K562 (cell line): ENCODE measurements around the gene SLC49A3. TPM values are rescaled to one million over a fixed set of nuclear protein-coding genes. Genes with fewer than 3 reads are reported as not detected.

Source experiments
- ATAC-seq: fragments of 200-7000 bp; cut with Tn5 transposase; 3 replicates; pipeline ENCODE4 v1.9.1; 2020; ENCODE audit warnings: moderate library complexity
- BruUV-seq: library from RNA; stranded (reverse); fragments of 400-500 nt; replicated peaks from 2 replicates; lab custom pipeline; 2021; lab: Mats Ljungman, UMichigan
- CTCF ChIA-PET: fragments of 300-600 bp; formaldehyde crosslinking; extraction: SDS; loops from one replicate; lab custom pipeline; 2021; ENCODE audit warnings: low intra/inter-chr PET ratio; lab: Yijun Ruan, JAX
- POLR2A ChIA-PET: fragments of 300-600, 350-650 bp; sonication (Branson Sonifier 250); formaldehyde crosslinking; extraction: SDS; loops from one replicate; lab custom pipeline; 2021; ENCODE audit warnings: antibody characterized with exemption, inconsistent platforms; lab: Yijun Ruan, JAX
- DNase-seq, 4 experiments: peaks; one replicate each; pipeline versions ENCODE4 v3.0.0 to v3.0.0-alpha.2; 2011 to 2018; ENCODE audit warnings: low spot score in 3 of 4, mixed read lengths in 3 of 4; ENCODE audit errors: extremely low read depth in 1 of 4
- FAIRE-seq: peaks from 2 replicates; lab custom pipeline; 2011; peaks lifted over from hg19 to GRCh38; lab: Jason Lieb, UNC
- H2AFZ ChIP-seq: 2 replicates; pipeline ENCODE4 v1.6.0; 2011; ENCODE audit warnings: low read depth, low read length, control low read depth, inconsistent platforms
- H3K27ac ChIP-seq: fragments of 200-600 bp; 3 replicates; pipeline ENCODE4 v1.8.0; 2011; ENCODE audit warnings: low read depth, mild to moderate bottlenecking, control low read depth, inconsistent platforms, low read length, moderate library complexity, mixed read lengths; ENCODE audit errors: extremely low read depth
- H3K27me3 ChIP-seq, 2 experiments: fragments of 300-600 bp in 1 of 2; 2 replicates in 1 of 2; 3 replicates in 1 of 2; pipeline versions ENCODE4 v1.6.0 to v1.8.0; 2011; ENCODE audit warnings: inconsistent platforms in 2 of 2, low read length in 2 of 2, mild to moderate bottlenecking in 1 of 2, mixed read lengths in 1 of 2, moderate library complexity in 1 of 2; ENCODE audit not compliant: control insufficient read depth in 2 of 2, insufficient read depth in 2 of 2
- H3K36me3 ChIP-seq: fragments of 300-600 bp; 3 replicates; pipeline ENCODE4 v1.8.0; 2011; ENCODE audit warnings: mild to moderate bottlenecking, low read length, inconsistent platforms; ENCODE audit not compliant: control insufficient read depth, insufficient read depth
- H3K4me1 ChIP-seq, 2 experiments: fragments of 200-600 bp in 1 of 2; replicated peaks in 1 of 2; 2 replicates in 1 of 2; 3 replicates in 1 of 2; pipeline versions ENCODE4 v1.5.1 to v1.8.0; 2011; ENCODE audit warnings: inconsistent platforms in 2 of 2, low read length in 2 of 2, mild to moderate bottlenecking in 1 of 2, mixed read lengths in 1 of 2, moderate library complexity in 1 of 2; ENCODE audit not compliant: control insufficient read depth in 2 of 2, insufficient read depth in 2 of 2
- H3K4me2 ChIP-seq: 2 replicates; pipeline ENCODE4 v1.6.1; 2011; ENCODE audit warnings: low read length, control low read depth, inconsistent platforms, mixed read lengths; ENCODE audit not compliant: insufficient read depth
- H3K4me3 ChIP-seq: fragments of 200-600 bp; sonication (generic), shearing (Covaris generic); 2 replicates; pipeline ENCODE4 v1.5.1; 2016; ENCODE audit warnings: control low read depth, inconsistent platforms
- H3K79me2 ChIP-seq: fragments of 200-600 bp; 3 replicates; pipeline ENCODE4 v1.8.0; 2011; ENCODE audit warnings: low read length, inconsistent platforms; ENCODE audit not compliant: control insufficient read depth, insufficient read depth
- H3K9ac ChIP-seq, 2 experiments: 2 replicates each; pipeline versions ENCODE4 v1.6.0 to v1.6.1; 2011; ENCODE audit warnings: low read depth in 2 of 2, low read length in 2 of 2, control low read depth in 1 of 2, inconsistent platforms in 1 of 2, mild to moderate bottlenecking in 1 of 2, mixed read lengths in 1 of 2; ENCODE audit not compliant: insufficient read depth in 1 of 2
- H3K9me1 ChIP-seq: one replicate; pipeline ENCODE4 v1.6.0; 2011; ENCODE audit warnings: inconsistent platforms, mild to moderate bottlenecking, low read length, moderate library complexity; ENCODE audit not compliant: control insufficient read depth, insufficient read depth
- H3K9me3 ChIP-seq: replicated peaks from 2 replicates; pipeline ENCODE4 v1.5.1; 2011; ENCODE audit warnings: low read depth, low read length, inconsistent platforms; ENCODE audit not compliant: control insufficient read depth, insufficient read depth
- H4K20me1 ChIP-seq: replicated peaks from 2 replicates; pipeline ENCODE4 v1.6.1; 2011; ENCODE audit warnings: low read length, inconsistent platforms, mixed read lengths; ENCODE audit not compliant: control insufficient read depth, insufficient read depth
- CHCHD3 ChIP-seq: fragments of 250-450 bp; sonication (Bioruptor Pico); IDR thresholded peaks from 2 replicates; pipeline ENCODE4 v2.1.2; 2022; ENCODE audit warnings: mild to moderate bottlenecking
- CREBBP ChIP-seq: IDR thresholded peaks from one replicate; pipeline ENCODE4 v1.6.1; 2012; ENCODE audit warnings: low read depth, mild to moderate bottlenecking, control low read depth, inconsistent platforms, low read length
- ETV1 ChIP-seq: fragments of 450-650 bp; conservative IDR thresholded peaks from 2 replicates; pipeline ENCODE4 v1.6.1; 2016; ENCODE audit warnings: missing genetic modification characterization, control low read depth, low read depth, missing compliant biosample characterization
- GTF2A2 ChIP-seq: IDR thresholded peaks from 2 replicates; pipeline ENCODE4 v1.6.1; 2016; ENCODE audit warnings: mild to moderate bottlenecking, missing genetic modification characterization, missing compliant biosample characterization
- MXI1 ChIP-seq: IDR thresholded peaks from 2 replicates; pipeline ENCODE4 v1.6.1; 2011; ENCODE audit warnings: low read depth, mild to moderate bottlenecking, improper control_type of control experiment, low read length
- RNF219 ChIP-seq: fragments of 250-450 bp; sonication (Bioruptor Pico); IDR thresholded peaks from 2 replicates; pipeline ENCODE4 v1.5.0; 2022; ENCODE audit warnings: mild to moderate bottlenecking
- ZNF277 ChIP-seq: fragments of 250-450 bp; sonication (Bioruptor Pico); IDR thresholded peaks from 2 replicates; pipeline ENCODE4 v1.8.0; 2022; ENCODE audit warnings: inconsistent platforms, mild to moderate bottlenecking, moderate library complexity, borderline replicate concordance
- ZNF316 ChIP-seq: fragments of 450-650 bp; IDR thresholded peaks from 2 replicates; pipeline ENCODE4 v1.6.1; 2016
- WGBS: fragments of 100-300 bp; shearing (Covaris generic); methylation state at CpG from one replicate; pipeline ENCODE4 v1.1.6; 2016; ENCODE audit warnings: low coverage, mixed read lengths; ENCODE audit not compliant: insufficient coverage; ENCODE audit errors: missing lambda C conversion rate; 5-methylcytosine and 5-hydroxymethylcytosine counted together
- in situ Hi-C: fragments of 300-500 bp; cut with MboI; formaldehyde crosslinking; loops from 4 replicates; pipeline ENCODE4 v1.15.0; 2018; ENCODE audit warnings: inconsistent platforms, mixed read lengths
- intact Hi-C: fragments of 100-400 bp; cut with micrococcal nuclease; formaldehyde crosslinking; loops from 2 replicates; pipeline ENCODE4 v1.14.2; 2022
- polyA plus RNA-seq, 8 experiments: library from polyadenylated mRNA; depleted of rRNA in 4 of 8; stranded (reverse) in 5 of 8; unstranded in 3 of 8; fragments of >200 nt; fragmentation: Nextera tagmentation in 2 of 8; fragmentation: Illumina TruSeq in 1 of 8; extraction: Ambion mirVana in 2 of 8; extraction: Trizol in 1 of 8; gene quantifications; 2 replicates each; pipeline versions ENCODE4 v1.2.1 to v1.2.3, GENCODE V29; 2011 to 2014; ENCODE audit warnings: inconsistent platforms in 1 of 8, missing spikeins in 1 of 8
- total RNA-seq, 7 experiments: library from RNA; depleted of rRNA in 6 of 7; stranded (reverse); fragments of >200 nt in 6 of 7; fragmentation: Illumina TruSeq in 2 of 7; extraction: Trizol in 2 of 7; gene quantifications; 2 replicates each; pipeline versions ENCODE4 v1.2.1 to v1.2.3, GENCODE V29; 2011 to 2021; ENCODE audit warnings: low replicate concordance in 1 of 7
- TF ChIP-seq, protein P1 (sequence below): fragments of 200-800 bp; sonication (Bioruptor generic); IDR thresholded peaks from 2 replicates; pipeline ENCODE4 v1.6.1; 2017; ENCODE audit warnings: missing genetic modification characterization, missing compliant biosample characterization

Gene SLC49A3
- total and polyA plus RNA-seq, 9 of the 15 experiments (the other 6 are each of a cell fraction or from before 2014, with no cell fraction given) = 0.24 to 0.41 TPM; not detected in 7

DNA sequence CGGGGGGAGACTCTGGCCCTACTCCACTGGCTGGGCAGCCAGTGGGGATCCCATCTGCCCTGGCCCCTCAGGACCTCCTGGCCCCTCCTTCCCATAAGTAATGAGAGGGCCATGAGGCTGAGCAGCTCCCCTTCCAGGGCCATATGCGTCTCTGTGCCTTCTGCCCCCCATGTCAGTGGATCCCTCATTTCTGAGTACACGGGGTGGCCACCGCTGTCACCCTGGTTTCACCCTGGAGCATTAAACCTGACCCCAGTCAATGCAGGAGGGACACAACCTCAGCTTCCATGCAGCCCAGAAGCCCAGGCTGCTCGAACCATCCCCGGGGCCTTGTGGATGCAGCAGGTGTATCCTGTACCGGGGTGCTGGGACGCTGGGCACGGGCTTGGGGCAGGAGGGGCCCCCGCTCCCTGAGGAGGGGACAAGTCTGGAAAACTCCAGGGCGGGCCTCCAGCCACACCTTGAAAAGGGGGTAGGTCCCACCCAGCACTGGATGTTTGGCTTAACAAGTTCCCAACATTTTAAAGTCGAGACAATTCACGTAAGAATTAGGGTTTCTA is 39.1 kb downstream of the SLC49A3 start (continued):
- TF ChIP-seq ZNF277 (CRISPR knock-in tag) (no peak), CHCHD3 (CRISPR knock-in tag) (no peak)

DNA sequence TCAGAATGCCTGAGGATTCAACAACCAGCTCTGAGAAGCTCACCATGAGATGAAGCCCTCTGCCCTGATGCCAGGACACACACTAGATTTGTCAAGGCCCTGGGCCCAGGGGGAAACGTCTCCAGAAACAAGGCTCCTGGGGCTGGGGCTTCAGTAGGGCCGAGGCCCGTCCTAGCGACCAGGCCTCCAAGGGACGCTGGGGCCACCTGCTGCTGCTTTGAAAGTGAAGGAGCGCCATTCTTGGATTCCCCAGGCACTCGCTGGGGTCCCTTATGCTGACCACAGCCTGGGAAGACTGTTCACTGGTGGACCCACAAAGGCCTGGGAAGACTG is 39.7 kb downstream of the SLC49A3 start:
- ChIA-PET POLR2A (interaction anchor here (0.8 kb wide), 1 partner anchor 104 kb away, joined by 3 read pairs; no protein-coding TSS in a partner anchor), CTCF (no interaction called here)
- peaks cover 39 to 79% of the 10 kb centered on the region in 2 experiments; a peak in 4 of 5 replicates for H3K27me3 ChIP-seq
- in situ Hi-C loops (no loop called here), intact Hi-C loops (no loop called here)
- H3K4me3 ChIP-seq = no peak overlapping the region
- no peaks in the 10 kb centered on the region for H3K9me1 ChIP-seq
- no peaks in the 10 kb centered on the region for H4K20me1 ChIP-seq
- ATAC-seq (no peak), DNase-seq (no peak), FAIRE-seq (no peak)
- no peak overlapping the region for H3K27ac ChIP-seq
- H3K4me2 ChIP-seq = no peak overlapping the region
- H2AFZ ChIP-seq = no peak overlapping the region
- no TSS peak for BruUV-seq
- H3K79me2 ChIP-seq = no peaks in the 10 kb centered on the region
- H3K36me3 ChIP-seq = no peaks in the 10 kb centered on the region
- 21% methylated on average over 6 of the region's 7 CpGs for WGBS
- peaks cover 2% of the 10 kb centered on the region; the same call in 1 of the 2 replicates for H3K9me3 ChIP-seq
- H3K9ac ChIP-seq = no peak overlapping the region; a peak in 1 of 4 replicates
- H3K4me1 ChIP-seq = peaks cover 0 to 54% of the 10 kb centered on the region in 2 experiments; a peak in 2 of 5 replicates
- TF ChIP-seq MXI1 (no peak), ZNF316 (no peak), GTF2A2 (tag) (no peak), ETV1 (tag) (no peak), RNF219 (CRISPR knock-in tag) (no peak), CREBBP (no peak)
- TF ChIP-seq, protein P1, sequence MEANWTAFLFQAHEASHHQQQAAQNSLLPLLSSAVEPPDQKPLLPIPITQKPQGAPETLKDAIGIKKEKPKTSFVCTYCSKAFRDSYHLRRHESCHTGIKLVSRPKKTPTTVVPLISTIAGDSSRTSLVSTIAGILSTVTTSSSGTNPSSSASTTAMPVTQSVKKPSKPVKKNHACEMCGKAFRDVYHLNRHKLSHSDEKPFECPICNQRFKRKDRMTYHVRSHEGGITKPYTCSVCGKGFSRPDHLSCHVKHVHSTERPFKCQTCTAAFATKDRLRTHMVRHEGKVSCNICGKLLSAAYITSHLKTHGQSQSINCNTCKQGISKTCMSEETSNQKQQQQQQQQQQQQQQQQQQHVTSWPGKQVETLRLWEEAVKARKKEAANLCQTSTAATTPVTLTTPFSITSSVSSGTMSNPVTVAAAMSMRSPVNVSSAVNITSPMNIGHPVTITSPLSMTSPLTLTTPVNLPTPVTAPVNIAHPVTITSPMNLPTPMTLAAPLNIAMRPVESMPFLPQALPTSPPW (CRISPR knock-in tag) = no peak
